A549 treated with Mapracorat at 1 μM for 4 hours (cell line): ENCODE results near the gene DPP9. TPM values are rescaled to one million over a fixed set of nuclear protein-coding genes. Genes with fewer than 3 reads are reported as not detected.

Source experiments
- total RNA-seq: library from RNA; stranded (reverse); fragments of 200-300 nt; extraction: Qiagen RNA extraction; gene quantifications from 5 replicates; pipeline ENCODE4 v1.2.3, GENCODE V29; 2022

The DPP9 gene
- total RNA-seq: 50.8 to 62.0 TPM (median 59.5 TPM) in 5 replicates

DNA sequence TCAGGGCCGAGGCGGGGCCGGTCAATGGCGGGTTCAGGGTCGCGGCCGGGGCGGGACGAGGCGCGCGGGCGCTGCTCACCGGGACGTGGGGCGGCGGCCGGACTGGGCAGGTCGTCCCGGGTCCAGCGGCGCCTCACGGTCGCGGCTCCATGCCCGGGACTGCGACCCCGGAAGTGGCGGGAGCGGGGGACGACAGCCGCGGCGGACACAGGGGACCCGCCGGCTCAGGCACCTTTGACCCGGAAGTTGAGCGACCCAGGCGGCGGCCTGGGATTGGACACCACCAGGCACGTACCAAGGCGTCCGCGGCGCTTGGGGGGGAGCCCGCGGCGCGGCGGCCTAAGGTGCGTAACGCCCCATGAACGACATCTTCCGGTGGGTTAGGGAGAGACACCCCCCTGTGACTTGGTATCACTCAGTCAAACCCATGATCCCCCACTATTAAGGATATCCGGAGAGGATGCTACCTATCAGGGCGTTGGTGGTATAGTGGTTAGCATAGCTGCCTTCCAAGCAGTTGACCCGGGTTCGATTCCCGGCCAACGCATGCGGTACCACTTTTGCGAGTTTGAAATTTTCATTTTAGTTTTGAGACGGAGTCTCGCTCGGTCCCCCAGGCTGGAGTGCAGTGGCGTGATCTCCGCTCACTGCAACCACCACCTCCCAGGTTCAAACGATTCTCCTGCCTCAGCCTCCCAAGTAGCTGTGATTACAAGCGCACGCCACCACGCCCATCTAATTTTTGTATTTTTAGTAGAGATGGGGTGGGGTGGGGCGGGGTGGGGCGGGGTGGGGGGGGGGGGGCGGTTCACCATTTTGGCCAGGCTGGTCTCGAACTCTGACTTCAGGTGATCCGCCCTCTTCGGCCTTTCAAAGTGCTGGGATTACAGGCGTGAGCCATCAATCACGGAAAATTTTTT lies at the start of gene DPP9:
TSS of gene DPP9 (minus strand) at position 248 of the 920 bp plus-strand sequence. CDS start 3,936 bp downstream, outside the sequence.

DNA sequence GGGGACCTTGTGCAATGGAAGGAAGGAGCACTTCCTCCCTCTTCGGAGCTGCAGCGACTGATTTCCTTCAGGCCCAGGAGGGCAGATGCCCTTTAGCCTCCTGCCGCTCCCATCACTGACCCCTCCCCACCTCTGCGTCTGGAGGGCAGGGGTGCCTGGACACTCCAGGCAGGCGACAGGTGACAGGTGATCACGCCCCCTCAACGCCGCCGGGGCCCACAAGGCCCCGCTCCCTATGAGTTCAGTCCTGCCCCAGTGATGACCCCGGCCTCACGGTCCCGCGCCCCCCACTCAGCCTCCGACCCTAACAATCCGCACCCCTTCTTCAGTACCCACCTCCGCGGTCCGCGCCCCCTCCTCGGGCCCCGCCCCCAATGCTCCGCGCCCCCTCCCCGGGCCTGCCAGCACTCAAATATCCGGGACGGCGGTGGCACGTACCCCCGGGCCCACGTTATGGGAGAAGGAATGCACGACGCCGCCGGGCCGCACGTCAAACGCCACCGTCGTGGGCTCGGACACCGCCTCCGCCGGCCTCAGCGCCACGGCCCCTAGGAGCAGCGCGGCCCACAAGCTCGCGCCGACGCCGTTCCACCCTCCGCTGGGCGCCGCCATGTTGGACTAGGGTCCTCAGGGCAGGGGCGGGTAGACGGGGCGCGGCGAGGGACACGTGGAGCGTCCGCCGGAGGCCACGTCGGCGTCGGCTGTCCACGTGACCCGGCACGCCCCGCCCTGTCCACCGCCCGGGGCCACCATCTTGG lies 53.7 kb downstream of the DPP9 start, which contains the start of gene MYDGF:
TSS of gene MYDGF (minus strand) at position 620 of the 758 bp plus-strand sequence. CDS start at position 612, 8 bp downstream.

DNA sequence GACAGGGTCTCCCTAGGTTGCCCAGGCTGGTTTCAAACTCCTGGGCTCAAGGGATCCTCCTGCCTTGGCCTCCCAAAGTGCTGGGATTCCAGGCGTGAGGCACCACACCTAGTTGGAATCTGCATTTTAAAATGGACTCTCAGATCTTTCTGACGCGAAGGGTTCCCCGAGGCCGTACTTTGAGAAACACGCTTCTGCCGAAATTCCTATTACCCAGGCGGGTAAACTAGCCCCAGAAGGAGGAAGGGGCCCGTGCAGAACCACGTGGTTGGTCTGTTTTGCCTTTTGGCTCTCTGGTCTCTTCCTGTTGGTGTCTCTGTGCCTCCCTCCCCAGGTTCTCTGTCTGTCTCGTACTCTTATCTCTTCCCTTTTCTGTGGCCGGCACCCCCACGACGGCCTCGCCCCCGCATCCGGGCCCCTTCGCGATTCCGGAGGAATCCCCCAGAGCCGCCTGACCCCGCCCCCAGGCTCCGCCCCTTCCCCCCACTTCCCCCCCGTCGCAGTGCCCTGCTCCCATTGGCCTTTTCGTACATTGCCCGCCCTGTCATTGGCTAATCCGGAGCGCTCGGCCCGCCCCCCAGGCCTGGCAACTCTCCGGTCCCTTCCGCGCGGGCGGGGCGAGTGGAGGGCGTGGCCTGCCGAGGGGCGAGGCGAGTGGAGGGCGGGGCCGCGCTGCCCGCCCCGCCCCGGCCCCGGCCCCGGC lies 84.7 kb downstream of the DPP9 start, which contains the start of gene TNFAIP8L1:
TSS of gene TNFAIP8L1 (plus strand) at position 689 of the 703 bp plus-strand sequence. CDS start 12,354 bp downstream, outside the sequence.

Other genes starting within 250 kb of the DPP9 start
- gene PLIN4, start 205.4 kb downstream of the DPP9 start, total RNA-seq: 0.08 to 0.22 TPM (median 0.13 TPM) in 5 replicates
- gene PLIN5, start 188.6 kb downstream of the DPP9 start, total RNA-seq: 0.17 to 0.32 TPM (median 0.27 TPM) in 4 of 5 replicates, not detected in the other
- gene LRG1, start 183.8 kb downstream of the DPP9 start, total RNA-seq: 0.05 to 0.23 TPM (median 0.12 TPM) in 4 of 5 replicates, not detected in the other
- 4.5 to 6.8 TPM (median 5.9 TPM) in 5 replicates for gene SEMA6B, start 164.2 kb downstream of the DPP9 start, total RNA-seq
- gene TNFAIP8L1, start 84.3 kb downstream of the DPP9 start, total RNA-seq: 2.9 to 4.4 TPM (median 3.7 TPM) in 5 replicates
- gene MYDGF, start 53.5 kb downstream of the DPP9 start, total RNA-seq: 116 to 139 TPM (median 137 TPM) in 5 replicates
- gene FEM1A, start 67.9 kb upstream of the DPP9 start, total RNA-seq: 5.3 to 5.7 TPM (median 5.6 TPM) in 5 replicates
- gene TICAM1, start 107.9 kb upstream of the DPP9 start, total RNA-seq: 6.4 to 10.0 TPM (median 8.6 TPM) in 5 replicates
- 142 to 162 TPM (median 155 TPM) in 5 replicates for gene PLIN3, start 143.8 kb upstream of the DPP9 start, total RNA-seq
- gene ARRDC5, start 179.1 kb upstream of the DPP9 start, total RNA-seq: not detected in 5 replicates
- gene UHRF1, start 185.7 kb upstream of the DPP9 start, total RNA-seq: 38.9 to 48.4 TPM (median 45.3 TPM) in 5 replicates
- 6.2 to 9.4 TPM (median 9.0 TPM) in 5 replicates for gene KDM4B, start 245.3 kb upstream of the DPP9 start, total RNA-seq